Fibroblast of villous mesenchyme (primary cell): ENCODE results near the gene DISP2. TPM values are rescaled to one million over a fixed set of nuclear protein-coding genes. Genes with fewer than 3 reads are reported as not detected.

Source experiments
- DNase-seq: peaks from one replicate; pipeline ENCODE4 v3.0.0-alpha.2; 2010; ENCODE audit warnings: low read depth
- H3K4me3 ChIP-seq: 2 replicates; pipeline ENCODE4 v1.5.1; 2011; ENCODE audit warnings: low read depth, mild to moderate bottlenecking, low read length
- total RNA-seq: library from RNA; depleted of rRNA; stranded (reverse); fragments of >200 nt; gene quantifications from 2 replicates; pipeline ENCODE4 v1.2.3, GENCODE V29; 2012
- TF ChIP-seq, protein P1 (sequence below): IDR thresholded peaks from 2 replicates; pipeline ENCODE4 v1.5.1; 2012; ENCODE audit warnings: low read depth, mild to moderate bottlenecking, low read length; ENCODE audit not compliant: insufficient read depth

Gene DISP2
- total RNA-seq, 1 donor = under 0.01 TPM

DNA sequence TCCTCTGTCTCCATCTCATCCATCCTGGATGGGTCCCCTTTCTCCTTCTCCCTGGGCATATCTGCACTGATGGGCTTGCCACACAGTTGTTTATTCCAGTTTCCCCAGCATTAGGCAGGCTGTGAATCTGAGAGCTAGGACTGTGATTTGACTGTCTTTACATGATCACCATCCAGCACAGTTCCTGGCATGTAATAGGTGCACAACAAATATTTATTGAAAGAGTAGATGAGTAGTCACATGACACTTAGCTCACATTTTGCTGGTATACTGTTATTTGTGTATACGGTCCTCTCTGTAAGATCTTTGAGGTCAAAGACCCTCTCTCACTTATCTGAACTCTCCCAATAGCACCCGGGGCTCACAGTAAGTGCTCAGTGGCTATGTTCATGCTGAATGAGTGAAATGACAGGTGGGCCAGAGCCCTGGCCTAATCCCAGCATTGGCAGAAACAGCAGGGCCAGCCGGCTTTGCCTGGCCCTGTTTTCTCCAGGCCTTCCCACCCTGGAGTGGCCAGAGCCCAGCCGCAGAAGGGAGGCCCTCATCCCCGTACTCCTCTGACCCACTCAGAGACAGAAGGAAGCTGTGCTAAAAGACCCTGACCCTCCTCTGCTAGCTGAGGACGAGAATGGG, 66.6 kb downstream of the DISP2 start:
- H3K4me3 ChIP-seq = no peak overlapping the region
- TF ChIP-seq, protein P1, sequence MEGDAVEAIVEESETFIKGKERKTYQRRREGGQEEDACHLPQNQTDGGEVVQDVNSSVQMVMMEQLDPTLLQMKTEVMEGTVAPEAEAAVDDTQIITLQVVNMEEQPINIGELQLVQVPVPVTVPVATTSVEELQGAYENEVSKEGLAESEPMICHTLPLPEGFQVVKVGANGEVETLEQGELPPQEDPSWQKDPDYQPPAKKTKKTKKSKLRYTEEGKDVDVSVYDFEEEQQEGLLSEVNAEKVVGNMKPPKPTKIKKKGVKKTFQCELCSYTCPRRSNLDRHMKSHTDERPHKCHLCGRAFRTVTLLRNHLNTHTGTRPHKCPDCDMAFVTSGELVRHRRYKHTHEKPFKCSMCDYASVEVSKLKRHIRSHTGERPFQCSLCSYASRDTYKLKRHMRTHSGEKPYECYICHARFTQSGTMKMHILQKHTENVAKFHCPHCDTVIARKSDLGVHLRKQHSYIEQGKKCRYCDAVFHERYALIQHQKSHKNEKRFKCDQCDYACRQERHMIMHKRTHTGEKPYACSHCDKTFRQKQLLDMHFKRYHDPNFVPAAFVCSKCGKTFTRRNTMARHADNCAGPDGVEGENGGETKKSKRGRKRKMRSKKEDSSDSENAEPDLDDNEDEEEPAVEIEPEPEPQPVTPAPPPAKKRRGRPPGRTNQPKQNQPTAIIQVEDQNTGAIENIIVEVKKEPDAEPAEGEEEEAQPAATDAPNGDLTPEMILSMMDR = no peak
- DNase-seq = no peak

DNA sequence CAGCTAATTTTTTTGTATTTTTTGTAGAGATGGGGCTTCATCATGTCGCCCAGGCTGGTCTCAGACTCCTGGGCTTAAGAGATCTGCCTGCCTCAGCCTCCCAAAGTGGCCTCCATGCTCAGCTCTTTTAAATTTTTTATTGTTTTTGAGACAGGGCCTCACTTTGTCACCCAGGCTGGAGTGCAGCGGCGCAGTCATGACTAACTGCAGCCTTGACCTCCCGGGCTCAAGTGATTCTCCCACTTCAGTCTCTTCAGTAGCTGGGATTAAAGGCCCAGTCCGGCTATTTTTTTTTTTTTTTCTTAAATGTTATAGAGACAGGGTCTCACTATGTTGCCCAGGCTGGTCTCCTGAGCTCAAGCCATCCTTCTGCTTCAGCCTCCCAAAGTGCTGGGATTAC, 67.7 kb downstream of the DISP2 start:
- H3K4me3 ChIP-seq = no peak overlapping the region
- TF ChIP-seq, protein P1 = no peak
- no peak for DNase-seq

DNA sequence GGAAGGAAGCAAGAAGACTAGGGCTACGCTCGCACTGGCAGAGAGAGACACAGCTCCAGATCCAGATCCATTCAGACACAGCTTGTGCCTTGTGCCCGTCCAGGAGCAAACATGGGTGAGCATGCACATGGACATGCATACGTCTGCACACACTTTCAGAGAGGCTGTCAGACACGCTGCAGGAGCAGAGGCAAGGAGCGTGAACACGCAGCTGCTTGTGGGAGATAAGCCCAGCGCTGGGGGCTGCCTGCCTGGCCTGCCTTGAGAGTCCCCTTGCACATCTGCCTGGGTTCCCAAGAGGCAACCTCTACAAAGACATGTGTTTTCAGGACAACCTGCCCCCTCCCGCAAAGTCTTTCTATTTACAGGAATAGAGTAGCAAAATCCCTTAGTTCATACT, 69.2 kb downstream of the DISP2 start:
- H3K4me3 ChIP-seq = no peak overlapping the region
- TF ChIP-seq, protein P1 = no peak
- no peak for DNase-seq

DNA sequence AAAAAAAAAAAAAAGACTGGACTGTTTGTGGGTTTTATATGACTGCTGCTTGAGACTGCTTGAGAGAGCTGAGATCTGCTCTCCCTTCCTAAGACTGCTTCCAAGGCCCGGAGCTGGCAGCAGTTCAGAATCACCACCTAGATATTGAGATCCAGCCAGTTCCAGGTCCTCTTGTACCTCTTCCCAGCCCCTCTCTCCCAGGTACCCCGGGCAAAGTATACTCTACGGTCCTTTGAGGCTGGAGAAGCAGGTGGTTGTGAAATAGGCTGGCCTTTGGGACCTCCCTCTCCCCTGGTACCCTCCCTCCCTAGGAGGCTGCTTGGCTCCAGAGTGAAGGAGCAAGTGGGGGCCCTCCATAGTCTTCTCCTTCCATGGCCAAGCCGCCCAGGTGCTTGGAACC, 70.2 kb downstream of the DISP2 start:
- TF ChIP-seq, protein P1 = no peak
- no peak for DNase-seq
- H3K4me3 ChIP-seq = no peak overlapping the region

Other genes starting within 250 kb of the DISP2 start
- gene BMF, start 249.3 kb upstream of the DISP2 start, total RNA-seq = 0.86 and 10.0 TPM in 2 replicates
- 13.9 and 19.9 TPM in 2 replicates for gene BUB1B, start 197.2 kb upstream of the DISP2 start, total RNA-seq
- gene PAK6, start 119.2 kb upstream of the DISP2 start, total RNA-seq = under 0.01 TPM in 2 replicates
- gene ANKRD63, start 75.2 kb upstream of the DISP2 start, total RNA-seq = not detected in 2 replicates
- gene PLCB2, start 50.3 kb upstream of the DISP2 start, total RNA-seq = 0.43 and 0.64 TPM in 2 replicates
- 11.9 and 16.8 TPM in 2 replicates for gene INAFM2, start 34.5 kb upstream of the DISP2 start, total RNA-seq
- 35.4 and 40.3 TPM in 2 replicates for gene CCDC9B, start 17.3 kb upstream of the DISP2 start, total RNA-seq
- not detected in 2 replicates for gene PHGR1, start 7.2 kb upstream of the DISP2 start, total RNA-seq
- 25.4 and 49.2 TPM in 2 replicates for gene KNSTRN, start 24.5 kb downstream of the DISP2 start, total RNA-seq
- 26.7 and 40.2 TPM in 2 replicates for gene IVD, start 47.6 kb downstream of the DISP2 start, total RNA-seq
- gene BAHD1, start 82.7 kb downstream of the DISP2 start, total RNA-seq = 9.3 and 11.2 TPM in 2 replicates
- 12.9 and 14.2 TPM in 2 replicates for gene CHST14, start 112.8 kb downstream of the DISP2 start, total RNA-seq
- gene CCDC32, start 206.8 kb downstream of the DISP2 start, total RNA-seq = 11.9 and 20.7 TPM in 2 replicates
- 11.2 and 11.9 TPM in 2 replicates for gene RPUSD2, start 211.1 kb downstream of the DISP2 start, total RNA-seq
- 12.9 and 22.9 TPM in 2 replicates for gene KNL1, start 236.0 kb downstream of the DISP2 start, total RNA-seq